Lower leg skin (tissue), 3 donors: ENCODE data around the gene CPAMD8.

Experiments
- CTCF ChIP-seq, 3 donors: fragments of 450-650 bp; IDR thresholded peaks; one replicate each; pipeline ENCODE4 v1.5.1; 2016; ENCODE audit warnings: antibody characterized with exemption in 3 of 3, mild to moderate bottlenecking in 3 of 3, moderate library complexity in 2 of 3
- POLR2A ChIP-seq, 2 donors: fragments of 450-650 bp; IDR thresholded peaks; one replicate each; pipeline ENCODE4 v1.6.1; 2016 to 2017; ENCODE audit warnings: antibody characterized with exemption in 2 of 2, mild to moderate bottlenecking in 1 of 2, moderate library complexity in 1 of 2

GRCh38 chr19:16922592-16922934 lies 104.0 kb downstream of the CPAMD8 start:
- TF ChIP-seq POLR2A (IDR thresholded peaks at IDR 0.05) (no peak), CTCF (IDR thresholded peaks at IDR 0.05) (no peak)
